Endothelial cell of umbilical vein (primary cell): ENCODE results near the gene BIRC5. TPM values are rescaled to one million over a fixed set of nuclear protein-coding genes. Genes with fewer than 3 reads are reported as not detected.

Experiments
- BruUV-seq: library from RNA; stranded (reverse); fragments of 400-500 nt; replicated peaks from 2 replicates; lab custom pipeline; 2021; lab: Mats Ljungman, UMichigan
- CTCF ChIA-PET: fragments of 300-600, 350-600 bp; sonication (Branson Sonifier 250); formaldehyde crosslinking; loops from one replicate; lab custom pipeline; 2021; ENCODE audit warnings: antibody characterized with exemption, inconsistent platforms; lab: Charles Lee
- POLR2A ChIA-PET: fragments of 300-600, 350-600 bp; sonication (Branson Sonifier 250); formaldehyde crosslinking; loops from one replicate; lab custom pipeline; 2021; ENCODE audit warnings: antibody characterized with exemption, inconsistent platforms; lab: Charles Lee
- DNase-seq: peaks from one replicate; pipeline ENCODE4 v3.0.0-alpha.2; 2011; ENCODE audit warnings: low read depth, low spot score
- FAIRE-seq: peaks from 2 replicates; lab custom pipeline; 2011; peaks lifted over from hg19 to GRCh38; lab: Jason Lieb, UNC
- H2AFZ ChIP-seq: 2 replicates; pipeline ENCODE4 v1.6.0; 2012; ENCODE audit warnings: low read depth, low read length, control low read depth, inconsistent platforms
- H3K27ac ChIP-seq: 2 replicates; pipeline ENCODE4 v1.5.1; 2011; ENCODE audit warnings: low read depth, mild to moderate bottlenecking, control low read depth, low read length, moderate library complexity; ENCODE audit not compliant: insufficient read depth
- H3K27me3 ChIP-seq, 2 experiments: 2 replicates each; pipeline versions ENCODE4 v1.6.0 to v1.6.1; 2011; ENCODE audit warnings: low read length in 2 of 2, mixed read lengths in 1 of 2; ENCODE audit not compliant: control insufficient read depth in 2 of 2, insufficient read depth in 2 of 2
- H3K36me3 ChIP-seq, 2 experiments: 2 replicates in 1 of 2; 3 replicates in 1 of 2; pipeline ENCODE4 v1.5.1; 2011; ENCODE audit warnings: low read length in 2 of 2, mild to moderate bottlenecking in 1 of 2, moderate library complexity in 1 of 2; ENCODE audit not compliant: control insufficient read depth in 2 of 2, insufficient read depth in 2 of 2; ENCODE audit errors: extremely low read depth in 1 of 2
- H3K4me1 ChIP-seq: 3 replicates; pipeline ENCODE4 v1.5.1; 2011; ENCODE audit warnings: mild to moderate bottlenecking, low read length; ENCODE audit not compliant: control insufficient read depth, insufficient read depth; ENCODE audit errors: extremely low read depth
- H3K4me2 ChIP-seq: 2 replicates; pipeline ENCODE4 v1.6.1; 2011; ENCODE audit warnings: low read length, control low read depth, mixed read lengths; ENCODE audit not compliant: insufficient read depth
- H3K4me3 ChIP-seq, 3 experiments: fragments of 200-600 bp in 1 of 3; sonication (generic), shearing (Covaris generic) in 1 of 3; replicated peaks in 1 of 3; 2 replicates each; pipeline ENCODE4 v1.5.1; 2011 to 2016; ENCODE audit warnings: control low read depth in 3 of 3, low read length in 3 of 3, mild to moderate bottlenecking in 2 of 3, inconsistent platforms in 1 of 3, low read depth in 1 of 3, moderate library complexity in 1 of 3; ENCODE audit not compliant: insufficient read depth in 1 of 3
- H3K79me2 ChIP-seq: 2 replicates; pipeline ENCODE4 v1.6.0; 2012; ENCODE audit warnings: low read length, inconsistent platforms; ENCODE audit not compliant: control insufficient read depth, insufficient read depth
- H3K9ac ChIP-seq: replicated peaks from 2 replicates; pipeline ENCODE3; 2011; ENCODE audit warnings: low read length, control low read depth; ENCODE audit not compliant: insufficient read depth; ENCODE audit errors: extremely low read depth
- H3K9me1 ChIP-seq: replicated peaks from 3 replicates; pipeline ENCODE4 v1.6.0; 2011; ENCODE audit warnings: mild to moderate bottlenecking, low read length; ENCODE audit not compliant: control insufficient read depth, insufficient read depth; ENCODE audit errors: extremely low read depth
- H3K9me3 ChIP-seq: replicated peaks from 2 replicates; pipeline ENCODE4 v1.5.1; 2012; ENCODE audit warnings: low read length, inconsistent platforms; ENCODE audit not compliant: control insufficient read depth, insufficient read depth
- H4K20me1 ChIP-seq: replicated peaks from 2 replicates; pipeline ENCODE3; 2011; ENCODE audit warnings: mild to moderate bottlenecking, low read length; ENCODE audit not compliant: control insufficient read depth, insufficient read depth; ENCODE audit errors: extremely low read depth
- EZH2 ChIP-seq: IDR thresholded peaks from 2 replicates; pipeline ENCODE4 v1.6.1; 2012; ENCODE audit warnings: borderline replicate concordance, low read depth, mild to moderate bottlenecking, moderate library complexity, low read length, inconsistent platforms; ENCODE audit not compliant: severe bottlenecking
- FOS ChIP-seq: IDR thresholded peaks from 2 replicates; pipeline ENCODE4 v1.6.1; 2011; ENCODE audit warnings: mild to moderate bottlenecking, low read length, moderate library complexity, borderline replicate concordance; ENCODE audit not compliant: insufficient read depth
- GATA2 ChIP-seq: IDR thresholded peaks from 2 replicates; pipeline ENCODE4 v1.7.0; 2011; ENCODE audit warnings: low read depth, mild to moderate bottlenecking, moderate library complexity, mixed read lengths, low read length; ENCODE audit not compliant: insufficient read length, insufficient read depth
- JUN ChIP-seq: IDR thresholded peaks from 2 replicates; pipeline ENCODE4 v1.6.1; 2011; ENCODE audit warnings: borderline replicate concordance, low read depth; ENCODE audit not compliant: insufficient read length, insufficient read depth
- MAX ChIP-seq: IDR thresholded peaks from 2 replicates; pipeline ENCODE4 v1.6.1; 2011; ENCODE audit not compliant: insufficient read depth, insufficient read length
- MYC ChIP-seq: IDR thresholded peaks from one replicate; pipeline ENCODE4 v1.6.1; 2011; ENCODE audit warnings: mild to moderate bottlenecking, low read depth, low read length
- POLR2A ChIP-seq: IDR thresholded peaks from 2 replicates; pipeline ENCODE4 v1.6.1; 2012; ENCODE audit warnings: low read depth, mild to moderate bottlenecking, control low read depth, low read length
- POLR2AphosphoS5 ChIP-seq: IDR thresholded peaks from 2 replicates; pipeline ENCODE4 v1.6.1; 2012; ENCODE audit warnings: low read depth, mild to moderate bottlenecking, control low read depth, low read length, moderate library complexity; ENCODE audit not compliant: insufficient read depth
- dilution Hi-C: fragments of 300-500 bp; cut with MboI; formaldehyde crosslinking; loops from one replicate; pipeline ENCODE4 v1.15.0; 2019; ENCODE audit warnings: low sequenced_read_pairs; ENCODE audit not compliant: extremely low pct_ligation_motif_present
- intact Hi-C: fragments of 100-400 bp; cut with micrococcal nuclease; formaldehyde crosslinking; loops from one replicate; pipeline ENCODE4 v1.10.0; 2022
- polyA plus RNA-seq, 4 experiments: library from polyadenylated mRNA; depleted of rRNA in 3 of 4; stranded (reverse) in 3 of 4; unstranded in 1 of 4; fragments of >200 nt; gene quantifications; 2 replicates each; pipeline versions ENCODE4 v1.2.1 to v1.2.3, GENCODE V29; 2011 to 2012; ENCODE audit warnings: missing spikeins in 1 of 4
- total RNA-seq: library from RNA; stranded (reverse); gene quantifications from 2 replicates; pipeline ENCODE4 v1.2.3, GENCODE V29; 2021
- TF ChIP-seq, protein P1 (sequence below), 2 donors: IDR thresholded peaks; 1 replicate in 1 of 2; 2 replicates in 1 of 2; pipeline ENCODE4 v1.5.1; 2011; ENCODE audit warnings: low read length in 2 of 2, mild to moderate bottlenecking in 2 of 2, moderate library complexity in 2 of 2, control low read depth in 1 of 2, inconsistent platforms in 1 of 2, low read depth in 1 of 2; ENCODE audit not compliant: insufficient read depth in 1 of 2; ENCODE audit errors: extremely low read depth in 1 of 2

Gene BIRC5
- total and polyA plus RNA-seq, 2 donors (not counting 3 experiments of a cell fraction or from before 2014, with no cell fraction given), result 32.8 to 74.6 TPM

- BruUV-seq, result no TSS peak
- no peaks in the 10 kb centered on the region for H4K20me1 ChIP-seq
These were observed 8.8 kb upstream of the BIRC5 start for GRCh38 chr17:78205124-78205775.

More at GRCh38 chr17:78205124-78205775, 8.8 kb upstream of the BIRC5 start:
- Histone ChIP-seq H3K27me3 (no peaks in the 10 kb centered on the region), H3K9ac (no peak overlapping the region), H3K9me1 (no peaks in the 10 kb centered on the region), H3K4me2 (no peak overlapping the region), H3K9me3 (no peaks in the 10 kb centered on the region), H2AFZ (no peak overlapping the region), H3K4me3 (no peak overlapping the region), H3K27ac (no peak overlapping the region), H3K79me2 (no peaks in the 10 kb centered on the region), H3K4me1 (no peaks in the 10 kb centered on the region), H3K36me3 (peaks cover 0 to 12% of the 10 kb centered on the region in 2 experiments)
- DNase-seq, result no peak
- TF ChIP-seq MYC (no peak), POLR2AphosphoS5 (no peak), JUN (no peak), POLR2A (no peak), EZH2 (no peak), FOS (no peak), MAX (no peak), GATA2 (no peak)
- TF ChIP-seq, protein P1, sequence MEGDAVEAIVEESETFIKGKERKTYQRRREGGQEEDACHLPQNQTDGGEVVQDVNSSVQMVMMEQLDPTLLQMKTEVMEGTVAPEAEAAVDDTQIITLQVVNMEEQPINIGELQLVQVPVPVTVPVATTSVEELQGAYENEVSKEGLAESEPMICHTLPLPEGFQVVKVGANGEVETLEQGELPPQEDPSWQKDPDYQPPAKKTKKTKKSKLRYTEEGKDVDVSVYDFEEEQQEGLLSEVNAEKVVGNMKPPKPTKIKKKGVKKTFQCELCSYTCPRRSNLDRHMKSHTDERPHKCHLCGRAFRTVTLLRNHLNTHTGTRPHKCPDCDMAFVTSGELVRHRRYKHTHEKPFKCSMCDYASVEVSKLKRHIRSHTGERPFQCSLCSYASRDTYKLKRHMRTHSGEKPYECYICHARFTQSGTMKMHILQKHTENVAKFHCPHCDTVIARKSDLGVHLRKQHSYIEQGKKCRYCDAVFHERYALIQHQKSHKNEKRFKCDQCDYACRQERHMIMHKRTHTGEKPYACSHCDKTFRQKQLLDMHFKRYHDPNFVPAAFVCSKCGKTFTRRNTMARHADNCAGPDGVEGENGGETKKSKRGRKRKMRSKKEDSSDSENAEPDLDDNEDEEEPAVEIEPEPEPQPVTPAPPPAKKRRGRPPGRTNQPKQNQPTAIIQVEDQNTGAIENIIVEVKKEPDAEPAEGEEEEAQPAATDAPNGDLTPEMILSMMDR (IDR thresholded peaks at IDR 0.05; ENCODE audit: extremely low read depth in 1 of 2, insufficient read depth in 1 of 2, low read depth in 1 of 2, low read length in 2 of 2), result no peak
- dilution Hi-C loops, result no loop called here
- no peak for FAIRE-seq
- CTCF ChIA-PET, result no interaction called here
- intact Hi-C loops, result no loop called here
- POLR2A ChIA-PET, result no interaction called here
